ENCODE results near the gene TSHZ2. TPM values are rescaled to one million over a fixed set of nuclear protein-coding genes. Genes with fewer than 3 reads are reported as not detected.
A peak's percentile ranks its signal among the peaks of the same experiment; 100 is the strongest.

TSHZ2 gene
- total RNA-seq, 4 donors from 2014 or later: 1.9 to 12.9 (median 5.0) TPM

GRCh38 chr20:53162251-53162835, 190.2 kb downstream of the TSHZ2 start:
- no peak for TF ChIP-seq POLR2A (IDR thresholded peaks at IDR 0.05)
- peak in 3 of 5 experiments; percentile 12 to 15 (median 13) for TF ChIP-seq CTCF (IDR thresholded peaks at IDR 0.05)
- TF ChIP-seq POLR2AphosphoS5 (IDR thresholded peaks at IDR 0.05): no peak
- no peak for TF ChIP-seq EP300 (IDR thresholded peaks at IDR 0.05; ENCODE audit: low read depth)
- WGBS, 2 donors (ENCODE audit: low coverage in 1 of 2): 20 to 41% methylated on average over 6 to 13 of the region's 13 CpGs
- peak; percentile 12 for DNase-seq
- in situ Hi-C loops (cut with MboI; ENCODE audit: low pct_ligation_motif_present in 1 of 4, low pct_unique_long_range_greater_than_20kb in 1 of 4, low sequenced_read_pairs in 3 of 4) (loop anchor here in 1 of 4 donors (25.0 kb wide), 2 partner anchors 375 to 800 kb away; no protein-coding TSS in a partner anchor), intact Hi-C loops (cut with DNase I; ENCODE audit: low total_unique reads) (no loop called here)
- no peaks in the 10 kb centered on the region for H3K27me3 ChIP-seq
- H3K4me3 ChIP-seq: no peak overlapping the region
- peaks cover 0 to 8% (median 0%) of the 10 kb centered on the region in 4 donors for H3K4me1 ChIP-seq
- no peak overlapping the region for H3K27ac ChIP-seq
- no peaks in the 10 kb centered on the region for H3K36me3 ChIP-seq
- H3K9me3 ChIP-seq: no peaks in the 10 kb centered on the region

- in situ Hi-C loops (cut with MboI; ENCODE audit: low pct_ligation_motif_present in 1 of 4, low pct_unique_long_range_greater_than_20kb in 1 of 4, low sequenced_read_pairs in 3 of 4) (loop anchor here in 1 of 4 donors (25.0 kb wide), 2 partner anchors 374 to 799 kb away; no protein-coding TSS in a partner anchor), intact Hi-C loops (cut with DNase I; ENCODE audit: low total_unique reads) (no loop called here)
- Histone ChIP-seq H3K27ac (no peak overlapping the region), H3K27me3 (no peaks in the 10 kb centered on the region), H3K4me3 (no peak overlapping the region), H3K4me1 (peaks cover 0 to 8% (median 0%) of the 10 kb centered on the region in 4 donors), H3K36me3 (no peaks in the 10 kb centered on the region), H3K9me3 (no peaks in the 10 kb centered on the region)
- no peak for DNase-seq
- 85 to 100% methylated on average over 1 to 3 of the region's 3 CpGs for whole genome bisulfite sequencing, 2 donors (ENCODE audit: low coverage in 1 of 2)
- TF ChIP-seq POLR2AphosphoS5 (IDR thresholded peaks at IDR 0.05) (no peak), EP300 (IDR thresholded peaks at IDR 0.05; ENCODE audit: low read depth) (no peak), CTCF (IDR thresholded peaks at IDR 0.05) (no peak), POLR2A (IDR thresholded peaks at IDR 0.05) (no peak)
These were observed 191.3 kb downstream of the TSHZ2 start for GRCh38 chr20:53163486-53163885.

- intact Hi-C loops (cut with DNase I; ENCODE audit: low total_unique reads): no loop called here
- Histone ChIP-seq H3K27me3 (no peaks in the 10 kb centered on the region), H3K4me1 (peaks cover 0 to 8% (median 0%) of the 10 kb centered on the region in 4 donors), H3K27ac (no peak overlapping the region), H3K36me3 (no peaks in the 10 kb centered on the region), H3K4me3 (no peak overlapping the region), H3K9me3 (no peaks in the 10 kb centered on the region)
- TF ChIP-seq EP300 (IDR thresholded peaks at IDR 0.05; ENCODE audit: low read depth) (no peak), POLR2AphosphoS5 (IDR thresholded peaks at IDR 0.05) (no peak), CTCF (IDR thresholded peaks at IDR 0.05) (no peak), POLR2A (IDR thresholded peaks at IDR 0.05) (no peak)
- DNase-seq: no peak
- in situ Hi-C loops (cut with MboI; ENCODE audit: low pct_ligation_motif_present in 1 of 4, low pct_unique_long_range_greater_than_20kb in 1 of 4, low sequenced_read_pairs in 3 of 4): loop anchor here in 1 of 4 donors (25.0 kb wide), 2 partner anchors 373 to 798 kb away; no protein-coding TSS in a partner anchor
These were observed 191.9 kb downstream of the TSHZ2 start for GRCh38 chr20:53164072-53164471.

GRCh38 chr20:53165452-53165851, 193.3 kb downstream of the TSHZ2 start:
- H3K4me3 ChIP-seq: no peak overlapping the region
- no peak overlapping the region for H3K27ac ChIP-seq
- intact Hi-C loops (cut with DNase I; ENCODE audit: low total_unique reads): no loop called here
- no peaks in the 10 kb centered on the region for H3K27me3 ChIP-seq
- no peaks in the 10 kb centered on the region for H3K9me3 ChIP-seq
- DNase-seq: no peak
- no peak for TF ChIP-seq EP300 (IDR thresholded peaks at IDR 0.05; ENCODE audit: low read depth)
- no peak for TF ChIP-seq POLR2AphosphoS5 (IDR thresholded peaks at IDR 0.05)
- TF ChIP-seq POLR2A (IDR thresholded peaks at IDR 0.05): no peak
- no peak for TF ChIP-seq CTCF (IDR thresholded peaks at IDR 0.05)
- peaks cover 0 to 8% (median 0%) of the 10 kb centered on the region in 4 donors for H3K4me1 ChIP-seq
- WGBS, 2 donors (ENCODE audit: low coverage in 1 of 2): 95% methylated on average over 4 of the region's 4 CpGs; no CpG with 5 or more reads in 1 of the 2 donors
- in situ Hi-C loops (cut with MboI; ENCODE audit: low pct_ligation_motif_present in 1 of 4, low pct_unique_long_range_greater_than_20kb in 1 of 4, low sequenced_read_pairs in 3 of 4): loop anchor here in 1 of 4 donors (25.0 kb wide), 2 partner anchors 372 to 797 kb away; no protein-coding TSS in a partner anchor
- H3K36me3 ChIP-seq: no peaks in the 10 kb centered on the region
